EH (cell line): ENCODE data around the gene MDH2.
"Not testable (repeated sequence)": the region's sequence is repeated elsewhere in the genome, so short reads cannot be mapped to it uniquely, and the experiment has no call there.

ENCODE experiments used
- DNase-seq: peaks from one replicate; pipeline ENCODE4 v3.0.0-alpha.2; 2015; ENCODE audit warnings: low read depth

The MDH2 gene

GRCh38 chr7:76048668-76048988 lies 722 bp downstream of the MDH2 start:
- DNase-seq = no peak

GRCh38 chr7:76049295-76049694 lies 1.4 kb downstream of the MDH2 start:
- DNase-seq = no peak

- DNase-seq = no peak
These were observed 2.6 kb downstream of the MDH2 start for GRCh38 chr7:76050545-76050944.

GRCh38 chr7:76051840-76052239 lies 3.9 kb downstream of the MDH2 start:
- DNase-seq = no peak

GRCh38 chr7:76052681-76053080 lies 4.8 kb downstream of the MDH2 start:
- not testable (repeated sequence) for DNase-seq

- no peak for DNase-seq
These were observed 5.6 kb downstream of the MDH2 start for GRCh38 chr7:76053461-76053860.

GRCh38 chr7:76054123-76055120 lies 6.5 kb downstream of the MDH2 start:
- peak; percentile 60 for DNase-seq

- no peak for DNase-seq
These were observed 8.3 kb downstream of the MDH2 start for GRCh38 chr7:76056241-76056640.

- no peak for DNase-seq
These were observed 9.4 kb downstream of the MDH2 start for GRCh38 chr7:76057103-76057812.

GRCh38 chr7:76057813-76058145 lies 9.9 kb downstream of the MDH2 start:
- DNase-seq = no peak

GRCh38 chr7:76058745-76059144 lies 10.8 kb downstream of the MDH2 start:
- not testable (repeated sequence) for DNase-seq

- no peak for DNase-seq
These were observed 12.9 kb downstream of the MDH2 start for GRCh38 chr7:76060842-76061241.

GRCh38 chr7:76062254-76062653 lies 14.3 kb downstream of the MDH2 start:
- no peak for DNase-seq

GRCh38 chr7:76063114-76063513 lies 15.2 kb downstream of the MDH2 start:
- no peak for DNase-seq

- no peak for DNase-seq
These were observed 15.6 kb downstream of the MDH2 start for GRCh38 chr7:76063525-76063924.

GRCh38 chr7:76064208-76064970 lies 16.5 kb downstream of the MDH2 start:
- DNase-seq = no peak

- no peak for DNase-seq
These were observed 17.2 kb downstream of the MDH2 start for GRCh38 chr7:76065016-76065612.

GRCh38 chr7:76066716-76067503 lies 19.0 kb downstream of the MDH2 start:
- DNase-seq = no peak

GRCh38 chr7:76069238-76069638 lies 21.3 kb downstream of the MDH2 start:
- peak; percentile 93 for DNase-seq

- no peak for DNase-seq
These were observed 23.7 kb downstream of the MDH2 start for GRCh38 chr7:76071316-76072242.
